HepG2 (cell line): ENCODE data around the gene TMEM198. TPM values are rescaled to one million over a fixed set of nuclear protein-coding genes. Genes with fewer than 3 reads are reported as not detected.

Experiments used
- CREM ChIP-seq, 2 experiments: sonication (generic) in 1 of 2; formaldehyde crosslinking in 1 of 2; IDR thresholded peaks; 2 replicates each; pipeline versions ENCODE4 v1.4.0 to v1.6.1; 2016 to 2020; ENCODE audit warnings: antibody characterized with exemption in 1 of 2, mild to moderate bottlenecking in 1 of 2, missing genetic modification reagents in 1 of 2
- HOXA7 ChIP-seq: sonication (generic); formaldehyde crosslinking; IDR thresholded peaks from 2 replicates; pipeline ENCODE4 v1.8.1; 2022; ENCODE audit warnings: mild to moderate bottlenecking, missing genetic modification reagents, moderate library complexity
- KDM6A ChIP-seq: IDR thresholded peaks from 2 replicates; pipeline ENCODE4 v1.6.1; 2016; ENCODE audit warnings: low read depth
- MEIS1 ChIP-seq: sonication (generic); formaldehyde crosslinking; IDR thresholded peaks from 2 replicates; pipeline ENCODE4 v1.9.0; 2021; ENCODE audit warnings: mild to moderate bottlenecking, missing genetic modification reagents, moderate library complexity, borderline replicate concordance
- NR2C2 ChIP-seq: sonication (generic); formaldehyde crosslinking; IDR thresholded peaks from 2 replicates; pipeline ENCODE4 v1.4.0; 2020; ENCODE audit warnings: missing genetic modification reagents, mild to moderate bottlenecking, moderate library complexity, borderline replicate concordance
- NR2F1 ChIP-seq, 2 experiments: fragments of 450-650 bp in 1 of 2; formaldehyde crosslinking in 1 of 2; IDR thresholded peaks; 2 replicates each; pipeline versions ENCODE4 v1.5.0 to v1.6.1; 2016 to 2020; ENCODE audit warnings: mild to moderate bottlenecking in 1 of 2, missing compliant biosample characterization in 1 of 2, missing genetic modification reagents in 1 of 2, moderate library complexity in 1 of 2
- POLR2A ChIP-seq, 2 experiments: IDR thresholded peaks; 2 replicates each; pipeline ENCODE4 v1.6.1; 2011; ENCODE audit warnings: low read depth in 2 of 2, low read length in 2 of 2, mild to moderate bottlenecking in 1 of 2, moderate library complexity in 1 of 2; ENCODE audit not compliant: insufficient read depth in 1 of 2
- ZNF354B ChIP-seq: sonication (generic); formaldehyde crosslinking; IDR thresholded peaks from 2 replicates; pipeline ENCODE4 v1.8.0; 2022; ENCODE audit warnings: mild to moderate bottlenecking, missing genetic modification reagents
- ZNF720 ChIP-seq: sonication (generic); formaldehyde crosslinking; IDR thresholded peaks from 2 replicates; pipeline ENCODE4 v1.4.0; 2020; ENCODE audit warnings: missing genetic modification reagents
- polyA plus RNA-seq, 8 experiments: library from polyadenylated mRNA; depleted of rRNA in 3 of 8; stranded (reverse) in 7 of 8; unstranded in 1 of 8; fragments of >200 nt; fragmentation: Illumina TruSeq in 4 of 8; extraction: Trizol in 4 of 8; gene quantifications; 2 replicates each; pipeline versions ENCODE4 v1.2.1 to v1.2.3, GENCODE V29; 2011 to 2016; ENCODE audit warnings: low read depth in 4 of 8, missing spikeins in 1 of 8, mixed read lengths in 1 of 8; ENCODE audit not compliant: insufficient read depth in 1 of 8
- total RNA-seq, 5 experiments: library from RNA; depleted of rRNA; stranded (reverse); fragments of >200 nt; fragmentation: Illumina TruSeq; extraction: Trizol; gene quantifications; 2 replicates each; pipeline ENCODE4 v1.2.3, GENCODE V29; 2016; ENCODE audit warnings: low read depth in 1 of 5
- TF ChIP-seq, protein P1 (sequence below), 2 experiments: sonication (generic) in 1 of 2; formaldehyde crosslinking in 1 of 2; IDR thresholded peaks; 2 replicates each; pipeline versions ENCODE4 v1.4.0 to v1.6.1; 2018 to 2020; ENCODE audit warnings: missing genetic modification reagents in 2 of 2, borderline replicate concordance in 1 of 2, low read depth in 1 of 2, mild to moderate bottlenecking in 1 of 2, missing biosample characterization in 1 of 2
- TF ChIP-seq, protein P2 (sequence below): sonication (generic); formaldehyde crosslinking; IDR thresholded peaks from 2 replicates; pipeline ENCODE4 v1.9.0; 2021; ENCODE audit warnings: mild to moderate bottlenecking, missing genetic modification reagents
- TF ChIP-seq, protein P3 (sequence below): sonication (generic); formaldehyde crosslinking; IDR thresholded peaks from 2 replicates; pipeline ENCODE4 v1.5.0; 2020; ENCODE audit warnings: mild to moderate bottlenecking, missing genetic modification reagents, borderline replicate concordance

The TMEM198 gene
- total and polyA plus RNA-seq, 2 of the 13 experiments (the other 11 are each of a cell fraction or from before 2014, with no cell fraction given), result 17.3 to 23.5 TPM

DNA sequence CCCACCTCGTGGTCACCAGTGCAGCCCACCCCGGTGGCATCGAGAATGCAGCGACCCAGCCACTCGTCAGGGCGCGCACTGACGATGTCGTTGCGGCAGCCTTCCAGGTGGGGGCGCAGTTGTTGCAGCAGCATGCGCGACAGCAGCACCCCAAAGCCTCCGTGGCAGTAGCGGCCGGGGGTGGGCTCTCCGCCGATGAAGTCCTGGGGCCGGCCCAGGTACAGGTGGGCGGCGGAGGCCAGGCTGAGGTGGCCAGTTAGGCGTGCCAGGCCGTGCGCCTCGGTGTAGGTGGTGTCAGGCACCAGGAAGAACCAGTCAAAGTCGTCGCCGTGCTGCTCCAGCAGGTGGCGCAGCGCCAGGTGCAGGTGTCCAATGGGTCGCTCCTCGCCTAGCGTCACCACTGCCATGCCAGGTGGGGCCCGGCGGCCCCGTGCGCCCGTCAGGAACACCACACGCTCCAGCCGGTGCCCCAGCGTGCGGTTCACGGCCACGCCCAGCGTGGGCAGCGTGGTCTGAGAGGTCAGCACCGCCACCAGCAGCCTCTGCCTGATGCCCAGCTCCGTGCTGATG lies 2.1 kb upstream of the TMEM198 start (continued):
- TF ChIP-seq, protein P1, sequence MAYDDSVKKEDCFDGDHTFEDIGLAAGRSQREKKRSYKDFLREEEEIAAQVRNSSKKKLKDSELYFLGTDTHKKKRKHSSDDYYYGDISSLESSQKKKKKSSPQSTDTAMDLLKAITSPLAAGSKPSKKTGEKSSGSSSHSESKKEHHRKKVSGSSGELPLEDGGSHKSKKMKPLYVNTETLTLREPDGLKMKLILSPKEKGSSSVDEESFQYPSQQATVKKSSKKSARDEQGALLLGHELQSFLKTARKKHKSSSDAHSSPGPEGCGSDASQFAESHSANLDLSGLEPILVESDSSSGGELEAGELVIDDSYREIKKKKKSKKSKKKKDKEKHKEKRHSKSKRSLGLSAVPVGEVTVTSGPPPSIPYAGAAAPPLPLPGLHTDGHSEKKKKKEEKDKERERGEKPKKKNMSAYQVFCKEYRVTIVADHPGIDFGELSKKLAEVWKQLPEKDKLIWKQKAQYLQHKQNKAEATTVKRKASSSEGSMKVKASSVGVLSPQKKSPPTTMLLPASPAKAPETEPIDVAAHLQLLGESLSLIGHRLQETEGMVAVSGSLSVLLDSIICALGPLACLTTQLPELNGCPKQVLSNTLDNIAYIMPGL (CRISPR knock-in tag; IDR thresholded peaks at IDR 0.05; ENCODE audit: borderline replicate concordance in 1 of 2, low read depth in 1 of 2), result peak; percentile 99
- TF ChIP-seq, protein P2, sequence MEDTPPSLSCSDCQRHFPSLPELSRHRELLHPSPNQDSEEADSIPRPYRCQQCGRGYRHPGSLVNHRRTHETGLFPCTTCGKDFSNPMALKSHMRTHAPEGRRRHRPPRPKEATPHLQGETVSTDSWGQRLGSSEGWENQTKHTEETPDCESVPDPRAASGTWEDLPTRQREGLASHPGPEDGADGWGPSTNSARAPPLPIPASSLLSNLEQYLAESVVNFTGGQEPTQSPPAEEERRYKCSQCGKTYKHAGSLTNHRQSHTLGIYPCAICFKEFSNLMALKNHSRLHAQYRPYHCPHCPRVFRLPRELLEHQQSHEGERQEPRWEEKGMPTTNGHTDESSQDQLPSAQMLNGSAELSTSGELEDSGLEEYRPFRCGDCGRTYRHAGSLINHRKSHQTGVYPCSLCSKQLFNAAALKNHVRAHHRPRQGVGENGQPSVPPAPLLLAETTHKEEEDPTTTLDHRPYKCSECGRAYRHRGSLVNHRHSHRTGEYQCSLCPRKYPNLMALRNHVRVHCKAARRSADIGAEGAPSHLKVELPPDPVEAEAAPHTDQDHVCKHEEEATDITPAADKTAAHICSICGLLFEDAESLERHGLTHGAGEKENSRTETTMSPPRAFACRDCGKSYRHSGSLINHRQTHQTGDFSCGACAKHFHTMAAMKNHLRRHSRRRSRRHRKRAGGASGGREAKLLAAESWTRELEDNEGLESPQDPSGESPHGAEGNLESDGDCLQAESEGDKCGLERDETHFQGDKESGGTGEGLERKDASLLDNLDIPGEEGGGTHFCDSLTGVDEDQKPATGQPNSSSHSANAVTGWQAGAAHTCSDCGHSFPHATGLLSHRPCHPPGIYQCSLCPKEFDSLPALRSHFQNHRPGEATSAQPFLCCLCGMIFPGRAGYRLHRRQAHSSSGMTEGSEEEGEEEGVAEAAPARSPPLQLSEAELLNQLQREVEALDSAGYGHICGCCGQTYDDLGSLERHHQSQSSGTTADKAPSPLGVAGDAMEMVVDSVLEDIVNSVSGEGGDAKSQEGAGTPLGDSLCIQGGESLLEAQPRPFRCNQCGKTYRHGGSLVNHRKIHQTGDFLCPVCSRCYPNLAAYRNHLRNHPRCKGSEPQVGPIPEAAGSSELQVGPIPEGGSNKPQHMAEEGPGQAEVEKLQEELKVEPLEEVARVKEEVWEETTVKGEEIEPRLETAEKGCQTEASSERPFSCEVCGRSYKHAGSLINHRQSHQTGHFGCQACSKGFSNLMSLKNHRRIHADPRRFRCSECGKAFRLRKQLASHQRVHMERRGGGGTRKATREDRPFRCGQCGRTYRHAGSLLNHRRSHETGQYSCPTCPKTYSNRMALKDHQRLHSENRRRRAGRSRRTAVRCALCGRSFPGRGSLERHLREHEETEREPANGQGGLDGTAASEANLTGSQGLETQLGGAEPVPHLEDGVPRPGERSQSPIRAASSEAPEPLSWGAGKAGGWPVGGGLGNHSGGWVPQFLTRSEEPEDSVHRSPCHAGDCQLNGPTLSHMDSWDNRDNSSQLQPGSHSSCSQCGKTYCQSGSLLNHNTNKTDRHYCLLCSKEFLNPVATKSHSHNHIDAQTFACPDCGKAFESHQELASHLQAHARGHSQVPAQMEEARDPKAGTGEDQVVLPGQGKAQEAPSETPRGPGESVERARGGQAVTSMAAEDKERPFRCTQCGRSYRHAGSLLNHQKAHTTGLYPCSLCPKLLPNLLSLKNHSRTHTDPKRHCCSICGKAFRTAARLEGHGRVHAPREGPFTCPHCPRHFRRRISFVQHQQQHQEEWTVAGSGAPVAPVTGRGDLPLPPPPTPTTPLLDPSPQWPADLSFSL (CRISPR knock-in tag), result 0 out of 2 replicates have a peak, but pooled peaks have one; percentile 15
- TF ChIP-seq POLR2A (IDR thresholded peaks at IDR 0.05; ENCODE audit: insufficient read depth in 1 of 2, low read depth in 2 of 2, low read length in 2 of 2), result no peak
- TF ChIP-seq HOXA7 (CRISPR knock-in tag), result 0 out of 2 replicates have a peak, but pooled peaks have one; percentile 66
- TF ChIP-seq ZNF720 (CRISPR knock-in tag), result no peak
- TF ChIP-seq, protein P3, sequence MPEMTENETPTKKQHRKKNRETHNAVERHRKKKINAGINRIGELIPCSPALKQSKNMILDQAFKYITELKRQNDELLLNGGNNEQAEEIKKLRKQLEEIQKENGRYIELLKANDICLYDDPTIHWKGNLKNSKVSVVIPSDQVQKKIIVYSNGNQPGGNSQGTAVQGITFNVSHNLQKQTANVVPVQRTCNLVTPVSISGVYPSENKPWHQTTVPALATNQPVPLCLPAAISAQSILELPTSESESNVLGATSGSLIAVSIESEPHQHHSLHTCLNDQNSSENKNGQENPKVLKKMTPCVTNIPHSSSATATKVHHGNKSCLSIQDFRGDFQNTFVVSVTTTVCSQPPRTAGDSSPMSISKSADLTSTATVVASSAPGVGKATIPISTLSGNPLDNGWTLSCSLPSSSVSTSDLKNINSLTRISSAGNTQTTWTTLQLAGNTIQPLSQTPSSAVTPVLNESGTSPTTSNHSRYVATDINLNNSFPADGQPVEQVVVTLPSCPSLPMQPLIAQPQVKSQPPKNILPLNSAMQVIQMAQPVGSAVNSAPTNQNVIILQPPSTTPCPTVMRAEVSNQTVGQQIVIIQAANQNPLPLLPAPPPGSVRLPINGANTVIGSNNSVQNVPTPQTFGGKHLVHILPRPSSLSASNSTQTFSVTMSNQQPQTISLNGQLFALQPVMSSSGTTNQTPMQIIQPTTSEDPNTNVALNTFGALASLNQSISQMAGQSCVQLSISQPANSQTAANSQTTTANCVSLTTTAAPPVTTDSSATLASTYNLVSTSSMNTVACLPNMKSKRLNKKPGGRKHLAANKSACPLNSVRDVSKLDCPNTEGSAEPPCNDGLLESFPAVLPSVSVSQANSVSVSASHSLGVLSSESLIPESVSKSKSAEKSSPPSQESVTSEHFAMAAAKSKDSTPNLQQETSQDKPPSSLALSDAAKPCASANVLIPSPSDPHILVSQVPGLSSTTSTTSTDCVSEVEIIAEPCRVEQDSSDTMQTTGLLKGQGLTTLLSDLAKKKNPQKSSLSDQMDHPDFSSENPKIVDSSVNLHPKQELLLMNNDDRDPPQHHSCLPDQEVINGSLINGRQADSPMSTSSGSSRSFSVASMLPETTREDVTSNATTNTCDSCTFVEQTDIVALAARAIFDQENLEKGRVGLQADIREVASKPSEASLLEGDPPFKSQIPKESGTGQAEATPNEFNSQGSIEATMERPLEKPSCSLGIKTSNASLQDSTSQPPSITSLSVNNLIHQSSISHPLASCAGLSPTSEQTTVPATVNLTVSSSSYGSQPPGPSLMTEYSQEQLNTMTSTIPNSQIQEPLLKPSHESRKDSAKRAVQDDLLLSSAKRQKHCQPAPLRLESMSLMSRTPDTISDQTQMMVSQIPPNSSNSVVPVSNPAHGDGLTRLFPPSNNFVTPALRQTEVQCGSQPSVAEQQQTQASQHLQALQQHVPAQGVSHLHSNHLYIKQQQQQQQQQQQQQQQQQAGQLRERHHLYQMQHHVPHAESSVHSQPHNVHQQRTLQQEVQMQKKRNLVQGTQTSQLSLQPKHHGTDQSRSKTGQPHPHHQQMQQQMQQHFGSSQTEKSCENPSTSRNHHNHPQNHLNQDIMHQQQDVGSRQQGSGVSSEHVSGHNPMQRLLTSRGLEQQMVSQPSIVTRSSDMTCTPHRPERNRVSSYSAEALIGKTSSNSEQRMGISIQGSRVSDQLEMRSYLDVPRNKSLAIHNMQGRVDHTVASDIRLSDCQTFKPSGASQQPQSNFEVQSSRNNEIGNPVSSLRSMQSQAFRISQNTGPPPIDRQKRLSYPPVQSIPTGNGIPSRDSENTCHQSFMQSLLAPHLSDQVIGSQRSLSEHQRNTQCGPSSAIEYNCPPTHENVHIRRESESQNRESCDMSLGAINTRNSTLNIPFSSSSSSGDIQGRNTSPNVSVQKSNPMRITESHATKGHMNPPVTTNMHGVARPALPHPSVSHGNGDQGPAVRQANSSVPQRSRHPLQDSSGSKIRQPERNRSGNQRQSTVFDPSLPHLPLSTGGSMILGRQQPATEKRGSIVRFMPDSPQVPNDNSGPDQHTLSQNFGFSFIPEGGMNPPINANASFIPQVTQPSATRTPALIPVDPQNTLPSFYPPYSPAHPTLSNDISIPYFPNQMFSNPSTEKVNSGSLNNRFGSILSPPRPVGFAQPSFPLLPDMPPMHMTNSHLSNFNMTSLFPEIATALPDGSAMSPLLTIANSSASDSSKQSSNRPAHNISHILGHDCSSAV (CRISPR knock-in tag), result peak; percentile 92; the same call in 1 of the 2 replicates
- TF ChIP-seq NR2F1 (CRISPR knock-in tag; IDR thresholded peaks at IDR 0.05), result no peak
- no peak for TF ChIP-seq CREM (IDR thresholded peaks at IDR 0.05)
- no peak for TF ChIP-seq CREM (CRISPR knock-in tag; IDR thresholded peaks at IDR 0.05)
- no peak for TF ChIP-seq KDM6A (CRISPR knock-in tag)
- peak; percentile 71; the same call in 1 of the 2 replicates for TF ChIP-seq NR2C2
- TF ChIP-seq ZNF354B (CRISPR knock-in tag), result no peak
- TF ChIP-seq MEIS1 (CRISPR knock-in tag), result peak; percentile 97
